Measurements from ENCODE around the gene ZBTB8A.
"Not testable (repeated sequence)": the region's sequence is repeated elsewhere in the genome, so short reads cannot be mapped to it uniquely, and the experiment has no call there.

Gene ZBTB8A

GRCh38 chr1:32622806-32623681 lies 83.8 kb downstream of the ZBTB8A start:
- DNase-seq, result no peak

DNA sequence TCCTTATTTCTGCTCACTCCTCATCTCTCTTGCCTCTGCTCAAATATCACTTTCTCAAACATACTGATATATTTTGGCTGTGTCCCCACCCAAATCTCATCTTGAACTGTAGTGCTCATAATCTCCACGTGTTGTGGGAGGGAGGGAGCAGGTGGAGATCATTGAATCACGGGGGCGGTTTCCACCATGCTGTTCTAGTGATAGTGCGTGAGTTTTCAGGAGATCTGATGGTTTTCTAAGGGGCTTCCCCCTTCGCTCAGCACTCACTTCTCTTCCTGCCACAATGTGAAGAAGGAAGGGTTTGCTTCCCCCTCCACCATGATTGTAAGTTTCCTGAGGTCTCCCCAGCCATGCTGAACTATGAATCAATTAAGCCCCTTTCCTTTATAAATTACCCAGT lies 84.5 kb downstream of the ZBTB8A start:
- DNase-seq, result no peak

DNA sequence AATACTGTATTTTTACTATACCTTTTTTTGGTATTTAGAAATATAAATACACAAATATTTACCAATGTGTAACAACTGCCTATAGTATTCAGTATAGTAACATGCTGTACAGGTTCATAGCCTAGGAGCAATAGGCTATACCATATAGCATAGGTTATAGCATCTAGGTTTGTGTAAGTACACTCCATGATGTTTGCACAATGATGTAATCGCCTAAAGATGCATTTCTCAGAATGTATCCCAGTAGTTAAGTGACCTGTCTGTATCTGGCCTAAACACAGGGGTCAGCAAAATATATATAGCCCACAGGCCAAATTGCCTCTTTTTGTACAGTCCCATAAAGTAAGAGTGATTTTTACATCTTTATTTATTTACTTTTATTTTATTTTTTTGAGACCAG lies 86.9 kb downstream of the ZBTB8A start:
- DNase-seq, result no peak

DNA sequence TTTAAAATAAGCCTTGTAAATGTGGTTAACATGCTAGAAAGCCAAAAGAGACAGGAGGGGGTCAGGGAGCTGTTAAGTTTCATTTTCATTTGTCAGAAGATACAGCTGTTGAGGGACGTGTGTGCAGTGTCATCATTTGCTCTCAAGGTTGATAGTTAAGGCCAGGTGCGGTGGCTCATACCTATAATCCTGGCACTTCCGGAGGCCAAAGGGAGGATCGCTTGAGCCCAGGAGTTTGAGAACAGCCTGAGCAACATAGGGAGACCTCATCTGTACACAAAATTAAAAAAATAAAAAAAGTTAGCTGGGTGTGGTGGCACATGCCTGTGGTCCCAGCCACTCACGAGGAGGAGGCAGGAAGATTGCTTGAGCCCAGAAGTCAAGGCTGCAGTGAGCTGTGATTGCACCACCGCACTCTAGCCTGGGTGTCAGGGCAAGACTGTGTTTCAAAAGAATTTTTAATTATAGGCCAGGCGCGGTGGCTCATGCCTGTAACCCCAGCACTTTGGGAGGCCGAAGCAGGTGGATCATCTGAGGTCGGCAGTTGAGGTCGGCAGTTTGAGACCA lies 88.5 kb downstream of the ZBTB8A start:
- DNase-seq, result no peak

- DNase-seq, result not testable (repeated sequence)
These were observed 90.9 kb downstream of the ZBTB8A start for GRCh38 chr1:32630173-32630572.

- no peak for DNase-seq
These were observed 93.6 kb downstream of the ZBTB8A start for GRCh38 chr1:32632829-32633228.

DNA sequence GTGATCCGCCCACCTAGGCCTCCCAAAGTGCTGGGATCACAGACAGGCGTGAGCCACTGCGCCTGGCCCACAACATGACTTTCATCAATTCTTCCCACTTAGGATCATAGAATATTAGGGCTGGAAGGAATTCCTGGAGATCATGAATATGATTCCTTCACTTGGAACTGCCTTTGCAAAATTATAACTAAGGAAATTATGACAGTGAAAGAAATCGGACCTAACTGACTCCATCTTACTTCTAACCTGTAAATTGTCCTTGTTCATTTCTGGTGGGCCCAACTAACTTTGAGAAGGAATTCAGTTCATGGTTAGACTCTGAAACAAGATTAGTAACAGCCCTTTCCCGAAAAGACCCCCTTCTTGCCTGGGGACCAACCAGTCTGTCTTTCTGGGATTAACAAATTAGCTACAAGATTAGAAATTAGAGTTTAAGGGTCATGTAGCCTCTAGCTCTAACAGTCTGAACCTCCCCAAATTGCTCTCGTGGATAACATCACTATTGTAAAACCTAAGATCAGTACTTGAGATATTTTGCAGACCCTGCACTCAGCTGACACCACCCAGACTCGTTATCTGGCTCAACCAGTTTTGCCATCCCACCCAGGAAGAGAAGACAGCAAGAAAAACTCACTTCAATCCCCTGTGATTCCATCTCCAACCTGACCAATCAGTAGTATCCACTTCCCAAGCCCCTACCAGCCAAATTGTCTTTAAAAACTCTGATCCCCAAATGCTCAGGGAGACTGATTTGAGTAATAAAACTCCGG lies 96.5 kb downstream of the ZBTB8A start:
- DNase-seq, result no peak

- no peak for DNase-seq
These were observed 97.9 kb downstream of the ZBTB8A start for GRCh38 chr1:32636914-32637645.

- no peak for DNase-seq
These were observed 100.4 kb downstream of the ZBTB8A start for GRCh38 chr1:32639489-32640075.

DNA sequence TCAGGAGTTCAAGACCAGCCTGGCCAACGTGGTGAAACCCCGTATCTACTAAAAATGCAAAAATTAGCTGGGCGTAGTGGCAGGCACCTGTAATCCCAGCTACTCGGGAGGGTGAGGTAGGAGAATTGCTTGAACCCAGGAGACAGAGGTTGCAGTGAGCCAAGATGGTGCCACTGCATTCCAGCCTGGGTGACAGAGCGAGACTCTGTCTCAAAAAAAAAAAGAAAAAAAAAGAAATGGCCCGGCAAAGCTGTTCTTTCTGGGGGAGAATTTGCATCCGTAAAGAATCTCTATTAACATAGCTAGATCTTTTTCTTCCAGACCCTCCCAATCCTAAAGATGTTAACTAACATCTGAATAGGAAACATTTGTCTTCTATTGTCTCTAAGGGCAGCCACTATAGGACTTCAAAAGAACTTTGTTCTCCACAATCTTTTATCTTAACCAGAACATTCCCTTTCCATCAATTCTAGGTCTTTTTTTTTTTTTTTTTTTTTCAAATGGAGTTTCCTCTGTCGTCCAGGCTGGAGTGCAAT lies 103.1 kb downstream of the ZBTB8A start:
- not testable (repeated sequence) for DNase-seq

DNA sequence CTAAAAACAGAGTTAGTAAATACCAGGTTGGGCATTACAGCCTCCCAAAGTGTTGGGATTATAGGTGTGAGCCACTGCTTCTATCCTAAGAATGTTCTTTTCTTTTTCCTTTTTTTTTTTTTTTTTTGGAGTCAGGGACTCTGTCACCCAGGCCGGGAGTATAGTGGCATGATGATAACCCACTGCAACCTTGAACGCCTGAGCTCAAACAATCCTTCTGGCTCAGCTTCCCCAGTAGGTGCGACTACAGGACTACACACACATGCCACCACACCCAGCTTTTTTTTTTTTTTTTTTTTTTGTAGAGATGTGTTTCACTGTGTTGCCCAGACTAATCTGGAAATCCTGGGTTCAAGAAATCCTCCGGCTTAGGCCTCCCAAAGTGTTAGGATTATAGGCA lies 105.2 kb downstream of the ZBTB8A start:
- DNase-seq, result no peak

- no peak for DNase-seq
These were observed 108.3 kb downstream of the ZBTB8A start for GRCh38 chr1:32647308-32648134.

DNA sequence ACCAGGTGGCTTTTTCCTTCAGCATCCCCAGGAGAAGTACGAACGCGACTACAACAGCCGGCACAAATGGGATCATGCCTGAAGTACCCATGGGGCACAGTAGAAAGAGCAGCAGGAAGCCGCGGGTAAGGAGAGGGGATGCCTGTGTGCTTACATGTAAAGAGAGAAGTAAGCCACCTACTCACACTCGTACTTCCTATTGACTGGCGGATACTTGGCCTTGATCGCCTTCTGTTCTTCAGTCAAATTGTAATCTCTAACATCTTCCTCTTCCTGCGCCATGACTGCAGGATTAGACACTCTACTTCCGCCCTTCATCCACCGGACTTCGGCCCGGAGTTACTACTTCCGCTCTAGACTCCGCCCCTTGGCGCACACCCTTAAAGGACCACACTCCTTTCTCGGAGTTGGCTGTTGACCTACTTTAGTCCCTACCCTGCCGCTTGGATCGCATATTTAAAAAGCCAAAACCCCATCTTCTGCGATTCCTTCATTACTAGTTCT lies 111.1 kb downstream of the ZBTB8A start, which contains the start of gene ZBTB8OS:
Gene ZBTB8OS, minus strand, starts transcription at position 303 of the 504 bp plus-strand sequence. Its CDS starts 21 bp downstream, at position 282.
- peak; percentile 95 for DNase-seq

DNA sequence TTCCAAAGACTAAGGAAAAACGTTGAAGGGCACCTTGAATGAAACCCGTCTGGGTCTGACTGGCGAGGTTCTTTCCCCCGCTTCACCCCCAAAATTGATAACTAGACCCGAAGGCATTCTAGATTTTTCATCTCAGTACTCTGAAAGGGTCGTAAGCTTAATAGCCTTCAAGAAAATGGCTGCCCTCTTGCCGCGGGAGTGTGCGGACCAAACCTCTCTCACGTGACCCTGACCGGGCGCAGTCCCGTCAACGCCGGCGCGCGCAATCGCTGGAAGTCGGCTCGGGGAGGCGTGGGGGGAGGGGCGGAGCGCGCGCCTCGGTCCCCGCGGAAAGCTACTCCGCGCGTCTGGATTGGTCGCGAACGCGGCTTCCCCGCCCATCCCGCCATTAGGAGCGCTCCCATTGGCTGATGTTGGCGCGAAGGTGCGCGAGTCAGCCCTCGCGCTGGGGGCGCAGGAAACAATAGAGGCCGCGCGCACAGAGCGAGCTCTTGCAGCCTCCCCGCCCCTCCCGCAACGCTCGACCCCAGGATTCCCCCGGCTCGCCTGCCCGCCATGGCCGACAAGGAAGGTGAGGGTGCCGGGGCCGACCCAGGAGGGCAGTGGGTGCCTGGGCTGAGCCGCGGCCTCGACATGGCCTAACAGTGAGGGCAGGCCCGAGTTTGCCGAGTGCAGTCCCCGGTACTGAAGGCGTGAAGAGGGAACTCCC lies 111.7 kb downstream of the ZBTB8A start, which contains the start of gene RBBP4:
Gene RBBP4, plus strand, starts transcription at position 457 of the 709 bp plus-strand sequence. Its CDS starts 99 bp downstream, at position 556.
- peak; percentile 99 for DNase-seq

- DNase-seq, result no peak
These were observed 112.3 kb downstream of the ZBTB8A start for GRCh38 chr1:32651461-32652073.

DNA sequence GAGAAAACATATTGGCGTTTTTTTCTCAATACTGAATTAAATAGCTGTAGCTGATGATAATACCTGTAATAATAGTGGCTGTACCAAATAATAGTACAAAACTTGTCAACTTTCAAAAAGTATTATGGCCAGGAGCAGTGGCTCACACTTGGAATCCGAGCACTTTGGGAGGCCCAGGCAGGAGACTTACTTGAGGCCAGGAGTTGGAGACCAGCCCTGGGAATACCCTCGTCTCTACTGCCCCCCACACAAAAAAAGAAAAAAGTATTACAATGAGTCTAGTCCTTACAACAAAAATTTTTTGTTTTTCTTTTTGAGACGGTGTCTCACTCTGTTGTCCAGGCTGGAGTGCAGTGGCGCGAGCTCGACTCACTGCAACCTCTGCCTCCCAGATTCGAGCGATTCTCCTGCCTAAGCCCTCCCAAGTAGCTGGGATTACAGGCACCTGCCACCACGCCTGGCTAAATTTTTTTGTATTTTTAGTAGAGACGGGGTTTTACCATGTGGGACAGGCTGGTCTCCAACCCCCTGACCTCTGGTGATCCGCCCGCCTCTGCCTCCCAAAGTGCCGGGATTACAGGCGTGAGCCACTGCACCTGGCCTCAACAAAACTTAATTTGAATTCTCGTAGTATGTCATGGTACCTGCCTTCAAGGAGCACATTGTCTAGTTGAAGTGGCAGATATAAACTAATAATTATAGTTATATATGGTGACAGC lies 113.2 kb downstream of the ZBTB8A start:
- no peak for DNase-seq

Data from retina (tissue), 1 donor.